Mucosa of descending colon (tissue), 3 donors: ENCODE results near the gene NFIB. TPM values are rescaled to one million over a fixed set of nuclear protein-coding genes. Genes with fewer than 3 reads are reported as not detected.

Experiments used
- ATAC-seq: fragments of 200-7000 bp; cut with Tn5 transposase; one replicate; pipeline ENCODE4 v1.9.1; 2020; ENCODE audit warnings: mild to moderate bottlenecking, moderate library complexity
- DNase-seq, 3 donors: peaks; one replicate each; pipeline ENCODE4 v3.0.0-alpha.2; 2020
- H3K36me3 ChIP-seq: fragments of 200-600 bp; one replicate; pipeline ENCODE4 v1.8.0; 2021; ENCODE audit warnings: low read depth, mild to moderate bottlenecking
- H3K4me1 ChIP-seq: fragments of 200-600 bp; one replicate; pipeline ENCODE4 v1.8.0; 2021; ENCODE audit warnings: low read depth, mild to moderate bottlenecking
- H3K4me3 ChIP-seq: fragments of 200-600 bp; one replicate; pipeline ENCODE4 v1.8.0; 2021; ENCODE audit warnings: mild to moderate bottlenecking
- H3K9me3 ChIP-seq: fragments of 200-600 bp; one replicate; pipeline ENCODE4 v1.8.0; 2021; ENCODE audit warnings: mild to moderate bottlenecking
- CTCF ChIP-seq: fragments of 200-600 bp; IDR thresholded peaks from one replicate; pipeline ENCODE4 v1.8.0; 2022; ENCODE audit warnings: antibody characterized with exemption, mild to moderate bottlenecking
- intact Hi-C, 2 donors: fragments of 100-400 bp; cut with DNase I in 1 of 2; cut with micrococcal nuclease in 1 of 2; formaldehyde crosslinking; loops; one replicate each; pipeline versions ENCODE4 v1.11.0 to v1.11.1; 2022; cut with DNase I, micrococcal nuclease
- total RNA-seq, 3 donors: library from RNA; stranded (reverse); fragmentation: NEBNext Ultra II Directional in 2 of 3; extraction: Animal tissue kit (Norgen Biotek cat#: 25700) in 2 of 3; gene quantifications; one replicate each; pipeline versions ENCODE4 v1.2.1 to v1.2.4, GENCODE V29; 2021 to 2023
- donor health status: DM: no; HTN: no; CAD: no; lungs with moderate emphysema.
- donor health status: DM: no; HTN: no; CAD: no.
- donor health status: DM: no; HTN: yes; CAD: no.

Gene NFIB
- total RNA-seq, 3 donors from 2014 or later = 59.7 to 85.5 (median 62.6) TPM

- DNase-seq (no peak), ATAC-seq (no peak)
- H3K9me3 ChIP-seq = no peaks in the 10 kb centered on the region
- no peaks in the 10 kb centered on the region for H3K36me3 ChIP-seq
- no peak overlapping the region for H3K4me3 ChIP-seq
- H3K4me1 ChIP-seq = no peaks in the 10 kb centered on the region
- TF ChIP-seq CTCF = no peak
- intact Hi-C loops = no loop called here
Observed at GRCh38 chr9:14281136-14281795, 32.7 kb downstream of the NFIB start.

- H3K4me1 ChIP-seq = no peaks in the 10 kb centered on the region
- H3K36me3 ChIP-seq = no peaks in the 10 kb centered on the region
- no peak for DNase-seq
- no peak for TF ChIP-seq CTCF
- no peaks in the 10 kb centered on the region for H3K9me3 ChIP-seq
- intact Hi-C loops = no loop called here
- no peak for ATAC-seq
- no peak overlapping the region for H3K4me3 ChIP-seq
Observed at GRCh38 chr9:14279671-14280070, 34.3 kb downstream of the NFIB start.

DNA sequence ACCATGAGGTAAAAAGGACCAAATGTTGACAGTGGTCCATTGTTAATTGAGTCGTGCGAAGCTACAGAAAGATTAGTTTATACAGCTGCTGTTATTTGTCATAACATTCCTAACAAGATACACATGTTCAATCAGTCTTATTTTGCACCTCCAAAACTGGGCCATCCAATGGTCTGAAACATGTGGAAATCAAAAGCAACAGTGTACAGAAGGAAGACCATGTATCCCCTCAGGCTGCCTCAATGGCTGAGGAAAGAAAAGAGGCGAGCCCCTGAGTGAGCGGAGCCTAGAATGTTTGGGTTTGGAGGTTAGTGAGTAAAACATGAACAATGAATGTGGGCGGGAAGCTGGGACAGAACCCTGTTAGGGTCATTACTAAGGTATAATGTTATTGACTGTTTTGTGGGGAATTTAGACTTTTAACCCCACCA is 35.6 kb downstream of the NFIB start:
- no peaks in the 10 kb centered on the region for H3K4me1 ChIP-seq
- ATAC-seq = no peak
- intact Hi-C loops = no loop called here

GRCh38 chr9:14277761-14278160 is 36.2 kb downstream of the NFIB start:
- no peak overlapping the region for H3K4me3 ChIP-seq
- H3K9me3 ChIP-seq = no peaks in the 10 kb centered on the region
- no peak for TF ChIP-seq CTCF
- intact Hi-C loops = no loop called here
- H3K36me3 ChIP-seq = no peaks in the 10 kb centered on the region
- DNase-seq = no peak
- ATAC-seq = no peak
- H3K4me1 ChIP-seq = no peaks in the 10 kb centered on the region

More for the DNA sequence above, 35.6 kb downstream of the NFIB start:
- DNase-seq = no peak
- no peak overlapping the region for H3K4me3 ChIP-seq
- no peaks in the 10 kb centered on the region for H3K36me3 ChIP-seq
- no peak for TF ChIP-seq CTCF
- no peaks in the 10 kb centered on the region for H3K9me3 ChIP-seq

DNA sequence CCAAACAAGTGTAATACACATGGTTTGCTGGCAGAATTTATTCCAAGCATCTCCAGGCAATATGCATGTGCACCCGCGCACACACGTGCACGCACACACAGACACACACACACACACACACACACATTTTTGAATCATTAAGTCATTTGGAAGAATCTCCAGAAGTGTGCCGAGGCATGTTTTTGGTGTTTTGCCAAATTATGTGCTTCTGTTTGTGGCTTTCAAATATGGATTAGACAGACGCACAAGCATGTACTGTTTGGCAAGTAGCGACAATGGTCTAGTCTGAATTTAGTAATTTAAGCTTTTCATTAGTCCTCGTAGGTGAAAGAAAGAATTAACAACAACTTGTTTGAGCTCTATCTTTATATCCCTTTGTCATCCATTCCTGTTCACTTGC is 36.7 kb downstream of the NFIB start:
- intact Hi-C loops = no loop called here
- Histone ChIP-seq H3K36me3 (no peaks in the 10 kb centered on the region), H3K4me1 (no peaks in the 10 kb centered on the region), H3K4me3 (no peak overlapping the region), H3K9me3 (no peaks in the 10 kb centered on the region)
- no peak for ATAC-seq
- no peak for TF ChIP-seq CTCF
- DNase-seq = no peak

DNA sequence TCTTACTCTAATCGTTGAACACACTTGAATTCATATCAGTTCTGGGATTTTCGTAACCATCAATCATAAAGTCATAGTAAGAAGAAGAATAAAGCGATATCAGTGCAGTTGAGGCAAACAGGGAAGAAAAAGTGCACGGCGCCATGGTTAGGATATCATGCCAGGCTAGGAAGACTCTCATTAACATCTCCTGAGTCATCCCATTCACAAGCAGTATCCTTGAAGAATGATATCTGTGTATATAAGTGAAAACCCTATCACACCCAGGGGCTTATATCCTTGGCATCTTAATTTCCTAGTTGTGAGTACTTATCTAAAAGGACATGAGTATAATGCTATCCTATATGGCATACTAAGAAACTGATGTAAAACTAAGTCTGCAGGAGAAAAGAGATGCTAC is 38.6 kb downstream of the NFIB start:
- Histone ChIP-seq H3K9me3 (no peaks in the 10 kb centered on the region), H3K36me3 (no peaks in the 10 kb centered on the region), H3K4me3 (no peak overlapping the region), H3K4me1 (no peaks in the 10 kb centered on the region)
- DNase-seq (no peak), ATAC-seq (no peak)
- intact Hi-C loops = no loop called here
- TF ChIP-seq CTCF = no peak
